ACC112 (cell line): ENCODE results near the gene CXCL16.

ENCODE experiments used
- H2AFZ ChIP-seq: fragments of 200-600 bp; sonication (generic); one replicate; pipeline ENCODE4 v1.6.0; 2017; ENCODE audit warnings: antibody characterized with exemption, low read length; ENCODE audit not compliant: unreplicated experiment
- H3K27ac ChIP-seq: fragments of 200-600 bp; sonication (generic); 2 replicates; pipeline ENCODE4 v1.5.1; 2014; ENCODE audit warnings: low read depth, mild to moderate bottlenecking, antibody characterized with exemption, low read length, moderate library complexity
- H3K27me3 ChIP-seq: fragments of 200-600 bp; sonication (generic); 2 replicates; pipeline ENCODE4 v1.6.1; 2014; ENCODE audit warnings: mild to moderate bottlenecking, antibody characterized with exemption, low read length, moderate library complexity, mixed read lengths; ENCODE audit not compliant: insufficient read depth
- H3K36me3 ChIP-seq: fragments of 200-600 bp; sonication (generic); 2 replicates; pipeline ENCODE4 v1.6.1; 2016; ENCODE audit warnings: mild to moderate bottlenecking, antibody characterized with exemption, low read length, moderate library complexity, mixed read lengths; ENCODE audit not compliant: insufficient read depth
- H3K4me1 ChIP-seq: fragments of 200-600 bp; sonication (generic); one replicate; pipeline ENCODE4 v1.6.1; 2016; ENCODE audit warnings: low read length, mixed read lengths; ENCODE audit not compliant: insufficient read depth, unreplicated experiment, control insufficient read depth
- H3K4me3 ChIP-seq: fragments of 200-600 bp; sonication (generic); 2 replicates; pipeline ENCODE4 v1.5.1; 2014; ENCODE audit warnings: mild to moderate bottlenecking, low read depth, low read length
- H3K79me2 ChIP-seq: fragments of 200-600 bp; sonication (generic); one replicate; pipeline ENCODE4 v1.6.0; 2016; ENCODE audit warnings: low read length; ENCODE audit not compliant: control insufficient read depth, unreplicated experiment, insufficient read depth

Gene CXCL16

GRCh38 chr17:4739122-4740024 is at the start of gene CXCL16, which contains the start of gene ZMYND15:
TSS of gene CXCL16 (minus strand) at chr17:4739928. CDS start at chr17:4739339, 589 bp downstream.
TSS of gene ZMYND15 (plus strand) at chr17:4739833. CDS start at chr17:4740549, 716 bp downstream.
- H3K4me1 ChIP-seq: peaks cover 8% of the 10 kb centered on the region
- H3K36me3 ChIP-seq: no peaks in the 10 kb centered on the region
- H3K4me3 ChIP-seq: peak within 1 kb of the TSS; percentile 92
- no peaks in the 10 kb centered on the region for H3K79me2 ChIP-seq
- peak within 1 kb of the TSS; percentile 90 for H2AFZ ChIP-seq
- H3K27ac ChIP-seq: no peak within 1 kb of the TSS
- peaks cover 21% of the 10 kb centered on the region for H3K27me3 ChIP-seq

GRCh38 chr17:4788807-4789700 is 49.3 kb upstream of the CXCL16 start, which contains the start of gene GLTPD2:
TSS of gene GLTPD2 (plus strand) at chr17:4788964. CDS start at chr17:4789012, 48 bp downstream.
- Histone ChIP-seq H3K27ac (peak within 1 kb of the TSS; percentile 85), H3K4me1 (peaks cover 36% of the 10 kb centered on the region), H3K79me2 (peaks cover 7% of the 10 kb centered on the region), H3K27me3 (peaks cover 7% of the 10 kb centered on the region), H2AFZ (peak within 1 kb of the TSS; percentile 39), H3K4me3 (peak within 1 kb of the TSS; percentile 98), H3K36me3 (no peaks in the 10 kb centered on the region)

GRCh38 chr17:4788159-4788806 is 48.6 kb upstream of the CXCL16 start:
- Histone ChIP-seq H3K36me3 (no peaks in the 10 kb centered on the region), H3K27me3 (peaks cover 11% of the 10 kb centered on the region), H3K4me1 (peaks cover 36% of the 10 kb centered on the region), H3K27ac (peak overlapping the region; percentile 78), H3K79me2 (peaks cover 7% of the 10 kb centered on the region), H2AFZ (no peak overlapping the region), H3K4me3 (peak overlapping the region; percentile 98)

GRCh38 chr17:4786516-4786915 is 46.8 kb upstream of the CXCL16 start:
- H3K36me3 ChIP-seq: no peaks in the 10 kb centered on the region
- H2AFZ ChIP-seq: peak overlapping the region; percentile 44
- peaks cover 36% of the 10 kb centered on the region for H3K4me1 ChIP-seq
- H3K27ac ChIP-seq: no peak overlapping the region
- peaks cover 7% of the 10 kb centered on the region for H3K79me2 ChIP-seq
- H3K4me3 ChIP-seq: peak overlapping the region; percentile 48
- H3K27me3 ChIP-seq: peaks cover 11% of the 10 kb centered on the region

GRCh38 chr17:4786106-4786511 is 46.4 kb upstream of the CXCL16 start, which contains the start of gene VMO1:
TSS of gene VMO1 (minus strand) at chr17:4786364. CDS start at chr17:4786352, 12 bp downstream.
- H3K4me3 ChIP-seq: peak within 1 kb of the TSS; percentile 48

GRCh38 chr17:4785311-4786105 is 45.8 kb upstream of the CXCL16 start:
- Histone ChIP-seq H3K27ac (no peak overlapping the region), H3K27me3 (peaks cover 13% of the 10 kb centered on the region), H3K36me3 (no peaks in the 10 kb centered on the region), H3K4me1 (peaks cover 33% of the 10 kb centered on the region), H3K4me3 (peak overlapping the region; percentile 48), H3K79me2 (peaks cover 7% of the 10 kb centered on the region), H2AFZ (peak overlapping the region; percentile 44)

More at GRCh38 chr17:4786106-4786511, 46.4 kb upstream of the CXCL16 start, which contains the start of gene VMO1:
- Histone ChIP-seq H3K36me3 (no peaks in the 10 kb centered on the region), H3K27ac (peak within 1 kb of the TSS; percentile 77; the same call in 1 of the 2 replicates), H3K4me1 (peaks cover 36% of the 10 kb centered on the region), H3K79me2 (peaks cover 7% of the 10 kb centered on the region), H2AFZ (peak within 1 kb of the TSS; percentile 44), H3K27me3 (peaks cover 11% of the 10 kb centered on the region)

- peaks cover 17% of the 10 kb centered on the region for H3K4me1 ChIP-seq
- H3K27me3 ChIP-seq: peaks cover 20% of the 10 kb centered on the region
- H3K79me2 ChIP-seq: no peaks in the 10 kb centered on the region
- no peak overlapping the region for H3K4me3 ChIP-seq
- H2AFZ ChIP-seq: no peak overlapping the region
- H3K27ac ChIP-seq: no peak overlapping the region
- no peaks in the 10 kb centered on the region for H3K36me3 ChIP-seq
Observed at GRCh38 chr17:4782652-4783051, 42.9 kb upstream of the CXCL16 start.

GRCh38 chr17:4780325-4780955 is 40.7 kb upstream of the CXCL16 start:
- no peaks in the 10 kb centered on the region for H3K79me2 ChIP-seq
- no peak overlapping the region for H2AFZ ChIP-seq
- H3K36me3 ChIP-seq: no peaks in the 10 kb centered on the region
- no peak overlapping the region for H3K27ac ChIP-seq
- peaks cover under 1% of the 10 kb centered on the region for H3K4me1 ChIP-seq
- H3K4me3 ChIP-seq: no peak overlapping the region
- H3K27me3 ChIP-seq: peaks cover 16% of the 10 kb centered on the region
